ENCODE results near the gene LIN54.
"Not testable (repeated sequence)": the region's sequence is repeated elsewhere in the genome, so short reads cannot be mapped to it uniquely, and the experiment has no call there.

Gene LIN54

DNA sequence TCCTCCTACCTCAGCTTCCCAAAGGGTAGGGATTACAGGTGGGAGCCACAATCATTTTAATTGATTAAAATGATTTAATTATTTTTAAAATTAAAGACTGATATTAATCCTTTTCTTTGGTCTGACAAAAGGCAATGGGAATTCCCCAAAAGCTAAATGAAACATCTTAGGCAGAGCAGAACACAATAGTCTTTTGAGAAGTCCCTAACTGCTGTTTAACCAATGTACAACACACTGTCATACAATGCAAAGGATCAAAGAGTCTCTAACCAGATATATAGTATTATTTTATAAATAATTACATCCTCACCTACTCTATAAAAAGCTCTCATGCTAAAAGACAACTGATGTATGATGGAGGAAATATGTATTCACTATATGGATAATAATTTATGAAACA lies 63.1 kb downstream of the LIN54 start:
- DNase-seq (ENCODE audit: low spot score) = no peak

- DNase-seq (ENCODE audit: low spot score) = no peak
Observed at GRCh38 chr4:82939414-82939813, 71.2 kb downstream of the LIN54 start.

GRCh38 chr4:82934441-82934840 lies 76.2 kb downstream of the LIN54 start:
- DNase-seq (ENCODE audit: low spot score) = no peak

DNA sequence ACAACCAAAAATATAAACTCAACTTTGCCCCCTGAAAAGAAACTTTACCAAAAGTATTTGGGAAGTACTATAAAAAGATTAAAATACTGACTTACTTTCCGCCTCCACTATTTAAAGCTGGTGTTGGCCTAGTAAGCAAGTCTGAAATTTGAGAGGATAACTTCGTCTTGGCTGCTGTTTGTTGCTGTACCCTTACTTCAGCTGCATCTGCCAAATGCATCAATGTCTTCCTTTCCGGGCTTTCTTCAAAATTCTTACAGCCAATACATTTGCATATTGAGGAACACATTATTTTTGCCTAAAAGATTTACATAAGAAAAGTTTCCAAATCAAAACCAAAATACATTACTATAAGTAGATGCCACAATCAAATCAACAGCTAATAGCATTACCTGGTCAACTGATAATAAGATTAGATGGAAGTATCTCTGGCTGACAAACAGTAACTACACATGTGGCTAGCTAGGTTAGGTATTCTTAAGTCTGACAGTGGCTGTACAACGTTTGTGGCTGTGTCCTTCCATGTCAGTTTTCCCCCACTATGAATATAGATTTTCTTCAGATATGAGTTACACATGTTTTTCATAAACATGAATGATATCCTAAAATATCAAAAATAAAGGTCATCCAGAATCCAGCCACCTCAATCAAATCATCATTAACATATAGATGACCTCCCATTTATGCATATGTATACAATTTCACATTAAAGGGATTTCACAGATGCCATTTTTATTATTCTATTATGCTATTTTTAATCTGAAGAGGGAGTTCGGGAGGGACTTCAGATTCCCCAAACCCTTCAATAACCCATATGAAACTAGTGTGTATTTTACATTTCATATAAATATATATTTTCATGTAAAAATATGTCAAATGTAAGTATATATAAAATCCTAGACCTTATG lies 79.5 kb downstream of the LIN54 start:
- DNase-seq (ENCODE audit: low spot score) = no peak

- no peak for DNase-seq (ENCODE audit: low spot score)
Observed at GRCh38 chr4:82921795-82922194, 88.8 kb downstream of the LIN54 start.

DNA sequence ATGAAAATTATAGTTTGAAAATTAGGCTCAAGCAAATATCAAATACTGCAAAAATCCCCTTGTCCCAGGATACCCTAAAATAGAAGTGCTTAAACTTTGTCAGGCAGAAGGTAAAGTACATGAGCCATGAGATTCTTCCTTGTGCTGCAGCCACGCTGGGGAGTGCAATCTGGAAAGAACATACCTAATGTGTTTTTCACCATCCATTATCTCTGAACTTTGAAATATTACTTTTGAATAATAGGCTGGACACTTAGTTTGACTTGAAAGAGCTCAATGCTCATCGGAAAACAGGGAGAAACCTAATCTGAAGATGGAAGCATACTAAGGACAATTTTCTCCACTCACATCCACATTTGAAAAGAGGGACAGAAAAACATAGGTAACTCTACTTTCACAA lies 91.2 kb downstream of the LIN54 start:
- no peak for DNase-seq (ENCODE audit: low spot score)

DNA sequence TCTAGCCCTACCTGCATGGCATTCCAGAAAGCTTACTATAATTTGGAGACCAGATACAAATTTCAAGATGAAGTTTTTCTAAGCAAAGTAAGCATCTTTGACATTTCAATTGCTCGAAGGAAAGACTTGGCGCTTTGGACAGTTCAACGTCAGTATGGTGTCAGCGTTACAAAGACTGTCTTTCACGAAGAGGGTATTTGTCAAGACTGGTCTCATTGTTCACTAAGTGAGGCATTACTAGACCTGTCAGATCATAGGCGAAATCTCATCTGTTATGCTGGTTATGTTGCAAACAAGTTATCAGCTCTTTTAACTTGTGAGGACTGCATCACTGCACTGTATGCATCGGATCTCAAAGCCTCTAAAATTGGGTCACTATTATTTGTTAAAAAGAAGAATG lies 92.5 kb downstream of the LIN54 start:
- no peak for DNase-seq (ENCODE audit: low spot score)

DNA sequence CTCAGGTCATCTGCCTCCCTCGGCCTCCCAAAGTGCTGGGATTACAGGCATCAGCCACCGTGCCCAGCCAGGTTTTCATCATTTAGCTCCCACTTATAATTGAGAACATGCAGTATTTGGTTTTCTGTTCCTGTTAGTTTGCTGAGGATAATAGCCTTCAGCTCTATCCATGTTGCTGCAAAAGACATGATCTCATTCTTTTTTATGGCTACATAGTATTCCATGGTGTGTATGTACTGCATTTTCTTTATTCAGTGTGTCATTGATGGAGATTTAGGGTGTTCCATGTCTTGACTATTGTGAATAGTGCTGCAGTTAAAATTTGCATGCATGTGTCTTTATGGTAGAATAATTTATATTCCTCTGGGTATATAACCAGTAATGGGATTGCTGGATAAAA lies 96.7 kb downstream of the LIN54 start:
- DNase-seq (ENCODE audit: low spot score) = not testable (repeated sequence)

DNA sequence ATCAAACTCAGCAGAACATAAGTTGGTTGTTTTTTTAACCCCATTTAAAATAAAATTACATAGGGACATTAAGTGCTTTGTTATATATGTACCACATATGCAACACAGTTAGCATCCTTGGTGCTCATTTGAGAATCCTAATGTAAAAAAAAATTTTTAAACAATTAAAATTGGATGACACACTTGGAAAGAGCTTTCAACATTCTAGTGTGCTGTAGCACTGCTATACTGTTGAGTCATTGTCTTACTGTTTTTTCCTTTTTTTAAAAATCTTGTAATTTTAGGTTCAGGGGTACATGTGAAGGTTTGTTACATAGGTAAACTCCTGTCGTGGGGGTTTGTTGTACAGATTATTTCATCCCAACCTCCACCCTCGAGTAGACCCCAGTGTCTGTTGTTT lies 97.3 kb downstream of the LIN54 start:
- peak; percentile 15 for DNase-seq (ENCODE audit: low spot score)

DNA sequence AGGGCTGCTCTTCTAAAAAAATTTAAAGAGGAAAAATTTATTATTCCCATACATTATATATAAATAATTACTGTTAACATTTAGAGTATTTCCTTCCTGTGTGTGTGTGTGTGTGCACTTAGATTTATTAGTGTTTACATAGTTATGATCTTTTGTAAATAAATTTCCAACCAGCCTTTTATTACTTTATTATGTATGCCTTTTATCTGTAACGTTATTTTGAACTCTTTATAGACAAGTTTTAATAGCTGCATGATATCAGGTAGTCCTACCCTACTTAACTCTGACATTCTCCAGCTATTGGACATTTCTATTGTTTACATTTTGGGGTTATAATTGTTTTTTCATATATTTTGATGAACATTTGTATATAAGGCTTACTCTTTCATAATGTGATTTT lies 101.3 kb downstream of the LIN54 start:
- no peak for DNase-seq (ENCODE audit: low spot score)

DNA sequence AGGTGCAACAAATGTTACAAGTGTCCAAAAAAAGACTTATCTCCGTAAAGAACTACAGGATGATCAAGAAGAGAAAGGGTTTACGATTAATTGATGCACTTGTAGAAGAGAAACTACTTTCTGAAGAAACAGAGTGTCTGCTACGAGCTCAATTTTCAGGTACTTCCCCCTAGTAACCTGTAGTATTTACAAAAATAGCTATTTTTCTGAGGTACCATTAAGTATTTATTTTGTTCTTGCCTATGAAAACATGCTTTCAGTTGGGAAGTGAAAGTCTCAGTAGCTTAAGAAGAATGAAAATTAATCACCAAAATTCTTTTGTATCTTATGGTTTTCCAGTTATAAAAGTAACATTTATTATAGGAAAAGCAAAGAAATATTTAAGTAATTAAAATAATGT lies 104.2 kb downstream of the LIN54 start:
- no peak for DNase-seq (ENCODE audit: low spot score)

GRCh38 chr4:82905205-82905604 lies 105.4 kb downstream of the LIN54 start:
- peak; percentile 14 for DNase-seq (ENCODE audit: low spot score)

DNA sequence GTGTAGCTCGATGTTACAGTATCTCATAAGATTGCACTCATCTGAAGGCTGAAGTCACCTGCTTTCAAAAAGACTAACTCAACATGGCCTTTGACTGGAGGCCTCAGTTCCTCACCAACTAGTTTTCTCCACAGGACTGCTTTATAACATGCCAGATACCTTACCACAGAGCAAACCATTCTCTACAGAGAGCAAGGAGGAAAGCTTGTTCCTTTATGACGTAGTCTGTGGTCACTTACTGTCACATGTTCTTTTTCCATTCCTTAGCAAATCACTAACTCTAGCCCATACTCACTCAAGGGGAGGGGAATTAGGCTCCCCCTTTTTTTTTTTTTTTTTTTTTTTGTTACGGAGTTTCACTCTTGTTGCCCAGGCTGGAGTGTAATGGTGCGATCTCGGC lies 106.9 kb downstream of the LIN54 start:
- DNase-seq (ENCODE audit: low spot score) = no peak

DNA sequence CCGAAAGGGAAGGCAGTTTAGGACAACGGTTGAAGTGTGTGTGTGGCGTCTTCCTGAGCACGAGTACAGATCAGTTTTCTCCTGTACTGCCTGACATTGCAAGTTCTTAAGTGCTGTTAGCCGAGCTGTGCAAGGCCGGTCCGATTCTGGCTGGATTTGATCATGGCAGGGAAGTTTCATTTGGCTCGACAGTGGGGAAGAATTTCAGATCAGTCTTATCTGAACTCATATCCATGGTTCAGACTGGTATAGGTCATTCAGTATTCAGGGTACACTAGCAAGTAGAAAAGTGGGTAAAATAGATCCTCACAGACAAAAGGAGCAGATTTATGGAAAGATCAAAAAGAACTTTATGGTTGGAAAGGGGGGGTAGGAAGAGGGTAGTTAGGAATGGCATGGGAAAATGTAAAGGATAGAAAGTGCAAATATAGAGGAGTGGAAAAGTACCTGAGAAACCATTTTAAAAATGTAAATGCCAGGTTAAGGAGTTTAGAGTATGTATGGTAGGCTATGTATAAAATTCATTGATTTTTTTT lies 109.4 kb downstream of the LIN54 start:
- no peak for DNase-seq (ENCODE audit: low spot score)

GRCh38 chr4:82900411-82901182 lies 110.0 kb downstream of the LIN54 start, which contains the start of gene THAP9:
Gene THAP9, plus strand, starts transcription at chr4:82900735. Its CDS starts 68 bp downstream, at chr4:82900803.
- peak; percentile 95 for DNase-seq (ENCODE audit: low spot score)

DNA sequence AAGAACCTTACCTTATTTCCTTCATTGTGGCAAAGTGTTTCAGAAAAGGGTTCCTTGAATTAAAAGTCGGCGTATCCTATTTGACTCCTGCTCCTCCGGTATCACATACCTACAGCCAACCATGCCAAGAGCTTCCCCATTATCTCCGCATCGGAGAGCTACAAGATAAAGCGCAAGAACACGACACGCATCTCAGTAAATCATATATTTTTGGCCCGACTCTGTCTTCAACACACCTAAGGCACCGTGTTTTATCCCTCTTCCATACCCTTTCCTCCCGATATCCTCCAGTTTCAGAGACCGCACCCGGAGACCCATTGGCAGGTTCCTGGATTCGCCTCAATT lies 110.6 kb downstream of the LIN54 start:
- DNase-seq (ENCODE audit: low spot score) = no peak

- DNase-seq (ENCODE audit: low spot score) = no peak
Observed at GRCh38 chr4:82899374-82900065, 111.1 kb downstream of the LIN54 start.

- DNase-seq (ENCODE audit: low spot score) = peak; percentile 63
Observed at GRCh38 chr4:82898322-82899243, 112.0 kb downstream of the LIN54 start.

DNA sequence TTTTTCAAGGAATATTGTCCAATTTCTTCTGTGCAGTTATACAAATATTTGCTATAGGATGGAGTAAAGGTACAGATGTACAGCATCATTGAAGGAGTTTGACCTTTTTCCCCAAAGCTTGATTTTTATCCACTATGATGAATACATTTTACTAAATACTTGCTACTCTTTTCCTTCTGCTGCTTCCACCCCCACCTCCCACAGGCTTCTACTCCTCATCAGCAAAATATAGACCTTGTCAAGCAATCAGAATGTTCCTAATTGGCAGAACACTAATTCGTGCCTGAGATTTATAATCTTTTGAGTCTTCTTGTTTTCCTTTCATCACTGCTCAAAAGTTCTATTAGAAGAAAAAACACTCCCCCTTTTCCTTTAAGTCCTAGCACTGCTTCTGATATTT lies 113.9 kb downstream of the LIN54 start:
- DNase-seq (ENCODE audit: low spot score) = no peak

- DNase-seq (ENCODE audit: low spot score) = no peak
Observed at GRCh38 chr4:82893942-82894341, 116.7 kb downstream of the LIN54 start.

- no peak for DNase-seq (ENCODE audit: low spot score)
Observed at GRCh38 chr4:82892467-82892802, 118.2 kb downstream of the LIN54 start.
